Epidermal melanocyte (primary cell): Measurements from ENCODE around the gene FBXO2.
"Not testable (repeated sequence)": the region's sequence is repeated elsewhere in the genome, so short reads cannot be mapped to it uniquely, and the experiment has no call there.

ENCODE experiments used
- DNase-seq: peaks from one replicate; pipeline ENCODE4 v3.0.0; 2011; ENCODE audit warnings: low spot score; ENCODE audit not compliant: insufficient read length

FBXO2 gene

GRCh38 chr1:11634365-11635192 is 19.6 kb downstream of the FBXO2 start:
- no peak for DNase-seq

GRCh38 chr1:11629184-11630016 is 24.8 kb downstream of the FBXO2 start:
- no peak for DNase-seq

- DNase-seq = no peak
These were observed 25.5 kb downstream of the FBXO2 start for GRCh38 chr1:11628767-11629166.

DNA sequence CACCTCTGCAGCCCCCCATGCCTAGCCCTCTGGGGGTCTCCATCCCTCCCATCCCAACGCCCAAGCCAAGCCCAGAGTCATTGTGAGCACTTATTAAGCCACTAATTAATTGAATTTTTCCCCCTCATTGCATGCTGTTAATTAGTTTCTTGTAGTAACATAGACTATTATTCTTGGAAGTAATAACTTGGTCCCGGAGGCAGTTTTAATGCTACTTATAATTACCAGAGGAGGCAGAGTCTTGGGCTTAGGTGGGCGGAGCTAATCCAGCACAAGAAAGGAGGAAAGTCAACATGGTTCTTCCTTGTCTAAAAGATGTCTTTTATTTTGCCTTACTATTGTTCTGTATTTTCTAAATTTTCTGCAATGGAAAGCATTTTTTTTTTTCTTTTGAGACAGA is 27.7 kb downstream of the FBXO2 start:
- DNase-seq = no peak

DNA sequence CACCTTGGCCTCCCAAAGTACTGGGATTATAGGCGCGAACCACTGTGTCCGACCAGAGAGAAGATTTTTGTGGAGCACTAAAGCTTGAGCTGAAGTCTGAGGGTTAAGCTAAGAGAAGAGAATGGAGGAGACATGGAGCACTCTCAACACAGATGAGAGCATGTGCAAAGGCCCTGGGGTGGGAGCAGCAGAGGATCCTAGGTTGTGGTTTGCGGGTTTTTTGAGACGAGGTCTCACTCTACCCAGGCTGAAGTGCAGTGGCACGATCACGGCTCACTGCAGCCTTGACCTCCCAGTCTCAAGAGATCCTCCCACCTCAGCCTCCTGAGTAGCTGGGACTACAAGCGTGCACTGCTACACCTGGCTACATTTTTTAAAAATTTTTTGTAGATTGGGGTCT is 30.5 kb downstream of the FBXO2 start:
- no peak for DNase-seq

GRCh38 chr1:11622398-11622797 is 31.8 kb downstream of the FBXO2 start:
- no peak for DNase-seq

DNA sequence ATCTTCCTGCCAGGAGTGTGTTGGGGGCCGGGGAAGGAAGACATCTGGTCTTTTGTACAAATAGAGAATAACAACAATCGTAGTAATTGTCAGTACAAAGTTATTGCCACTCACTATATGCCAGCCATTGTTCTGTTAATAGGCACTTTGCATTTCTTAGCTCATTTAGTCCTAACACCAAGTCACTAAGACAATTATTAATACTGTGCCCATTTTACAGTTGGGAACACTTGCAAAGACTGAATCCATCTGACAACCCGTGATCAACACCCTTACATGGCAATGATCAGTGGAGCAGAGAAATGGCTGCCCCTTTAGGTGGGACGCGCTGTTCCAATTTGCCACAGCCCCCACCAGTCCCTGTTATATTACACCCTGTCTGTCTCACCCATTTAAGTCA is 33.3 kb downstream of the FBXO2 start:
- no peak for DNase-seq

- no peak for DNase-seq
These were observed 33.8 kb downstream of the FBXO2 start for GRCh38 chr1:11620405-11620804.

- no peak for DNase-seq
These were observed 36.5 kb downstream of the FBXO2 start for GRCh38 chr1:11617741-11618140.

- DNase-seq = no peak
These were observed 36.9 kb downstream of the FBXO2 start for GRCh38 chr1:11617314-11617713.

DNA sequence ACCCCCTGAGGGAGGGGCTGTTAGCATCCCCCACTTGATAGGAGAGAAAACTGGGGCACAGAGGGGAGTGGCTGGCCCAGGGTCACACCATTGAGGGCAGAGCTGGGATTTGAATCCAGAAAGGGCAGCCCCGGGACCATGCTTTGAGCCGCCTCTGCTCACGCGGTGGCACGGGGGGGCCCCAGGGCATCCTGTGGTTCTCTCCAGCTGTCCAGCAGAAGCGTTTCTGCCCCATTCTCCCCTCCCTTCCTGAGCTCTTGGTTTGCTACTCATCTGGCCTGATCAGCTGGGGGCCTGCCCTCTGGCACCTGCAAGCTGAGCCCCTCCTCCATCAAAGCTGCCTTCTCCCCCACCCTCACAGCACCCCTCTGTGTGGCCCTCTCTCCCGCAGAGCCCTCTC is 37.5 kb downstream of the FBXO2 start:
- DNase-seq = no peak

DNA sequence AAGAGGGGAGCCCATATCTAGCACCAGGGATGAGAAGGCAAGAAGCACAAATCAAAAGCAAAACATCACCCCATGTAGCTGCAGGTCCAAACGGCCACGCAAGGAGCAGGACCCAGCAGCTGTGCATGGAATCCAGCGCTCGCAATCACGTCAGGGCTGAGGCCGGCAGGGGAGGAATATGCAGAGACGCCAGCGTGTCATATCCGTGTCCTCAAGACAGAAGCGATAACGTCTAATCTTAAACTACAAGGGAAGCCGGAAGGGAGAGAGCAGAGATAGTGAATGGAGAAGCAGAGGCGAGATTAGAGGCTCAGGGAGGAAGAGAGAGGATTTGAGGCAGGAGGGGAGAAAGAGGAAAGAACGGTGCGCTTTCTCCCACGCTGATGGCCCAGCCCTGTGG is 39.1 kb downstream of the FBXO2 start:
- no peak for DNase-seq

- DNase-seq = no peak
These were observed 40.9 kb downstream of the FBXO2 start for GRCh38 chr1:11613347-11613746.

DNA sequence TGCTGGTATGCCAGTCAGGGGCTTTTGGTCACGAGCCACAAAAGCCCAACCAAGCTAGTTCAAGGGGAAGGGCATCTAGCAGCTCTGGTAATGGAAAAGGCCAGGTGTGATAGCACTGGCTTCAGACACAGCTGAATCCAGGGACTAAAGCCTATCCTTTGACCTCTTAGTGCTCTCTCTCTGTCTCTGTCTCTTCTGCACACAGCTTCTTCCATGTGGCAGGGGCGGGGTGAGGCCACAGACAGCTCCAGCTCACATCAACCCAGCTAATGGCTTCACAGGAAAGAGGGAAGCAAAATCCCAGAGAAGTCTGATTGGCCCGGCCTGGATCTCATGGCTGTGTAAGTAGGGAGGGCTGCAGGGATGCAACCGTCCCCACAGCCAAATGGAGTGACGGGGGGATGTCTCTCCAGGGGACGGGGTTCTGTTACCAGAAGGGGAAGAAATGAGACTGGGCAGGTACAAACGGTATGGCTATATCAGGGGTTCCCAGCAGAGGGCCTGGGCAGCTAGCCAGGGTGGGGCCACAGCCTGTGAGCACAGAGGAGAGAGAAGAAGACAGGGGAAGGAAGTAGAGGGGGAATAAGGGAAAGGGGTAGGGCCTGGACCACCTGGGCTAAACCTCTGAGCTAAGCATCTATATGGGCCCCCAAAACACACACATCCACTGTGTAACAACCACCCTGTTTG is 42.4 kb downstream of the FBXO2 start:
- no peak for DNase-seq

DNA sequence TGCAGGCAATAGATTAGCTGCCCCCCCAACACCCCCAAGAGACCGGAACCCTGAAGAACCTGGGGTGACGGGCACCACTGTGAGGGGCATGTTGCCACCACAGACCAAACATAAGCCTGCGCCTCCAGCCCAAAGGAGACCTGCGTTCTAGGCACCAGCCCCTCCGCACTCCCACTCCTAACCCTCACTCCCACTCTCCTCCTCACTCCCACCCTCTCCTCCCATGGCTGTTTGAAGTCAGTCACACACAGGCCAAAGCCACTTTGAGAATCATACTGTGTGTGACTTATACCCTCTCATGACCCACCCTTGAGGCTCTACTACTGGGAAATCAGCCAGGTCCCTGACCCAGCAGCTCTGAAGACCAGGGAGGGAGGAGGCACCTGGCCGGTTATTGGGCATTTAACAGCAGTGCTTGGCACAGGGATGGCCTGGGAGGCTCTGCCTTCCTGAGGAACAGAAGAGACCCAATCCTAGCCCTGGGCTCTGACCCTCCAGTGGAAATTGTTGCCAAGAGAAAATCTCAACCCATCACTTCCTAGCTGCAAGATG is 43.5 kb downstream of the FBXO2 start:
- no peak for DNase-seq

- not testable (repeated sequence) for DNase-seq
These were observed 44.9 kb downstream of the FBXO2 start for GRCh38 chr1:11609378-11609777.

GRCh38 chr1:11608596-11609130 is 45.6 kb downstream of the FBXO2 start:
- DNase-seq = not testable (repeated sequence)

DNA sequence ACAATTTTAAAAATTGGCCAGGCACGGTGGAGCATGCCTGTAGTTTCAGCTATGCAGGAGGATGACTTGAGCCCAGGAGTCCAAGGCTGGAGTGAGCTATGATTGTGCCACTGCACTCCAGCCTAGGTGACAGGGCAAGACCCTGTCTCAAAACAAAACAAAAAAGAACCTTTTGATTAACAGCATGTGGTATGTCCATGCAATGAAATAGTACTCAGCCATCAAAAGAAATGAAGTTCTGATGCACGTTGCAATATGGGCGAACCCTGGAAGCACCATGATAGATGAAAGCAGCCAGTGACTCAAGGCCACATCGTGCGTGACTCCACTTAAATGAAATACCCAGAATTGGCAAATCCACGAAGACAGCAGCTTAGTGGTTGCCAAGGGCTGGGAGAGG is 47.5 kb downstream of the FBXO2 start:
- DNase-seq = no peak

GRCh38 chr1:11602981-11603380 is 51.2 kb downstream of the FBXO2 start:
- no peak for DNase-seq

GRCh38 chr1:11602424-11602823 is 51.8 kb downstream of the FBXO2 start:
- no peak for DNase-seq

DNA sequence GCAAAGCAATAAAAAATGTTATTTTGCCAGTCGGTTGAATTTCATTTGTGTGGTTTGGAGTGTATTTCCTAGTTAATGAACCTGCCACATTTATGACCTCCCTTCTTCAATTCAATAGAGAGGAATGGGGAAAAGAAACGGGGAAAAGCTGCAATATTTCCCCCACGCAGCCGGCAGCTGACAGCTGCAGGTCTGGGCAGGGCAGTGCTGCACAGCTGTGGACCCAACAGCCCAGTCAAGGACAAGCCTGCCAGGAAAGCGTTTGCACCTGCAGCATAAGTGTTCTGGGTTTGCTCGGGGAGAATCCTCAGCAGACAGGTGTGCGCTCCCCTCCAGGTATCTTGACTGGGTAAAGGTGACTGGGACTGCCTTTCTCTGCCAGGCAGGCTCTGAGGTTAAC is 53.4 kb downstream of the FBXO2 start:
- DNase-seq = no peak
